AG09319 (cell line): ENCODE data around the gene PODXL2.
"Not testable (repeated sequence)": the region's sequence is repeated elsewhere in the genome, so short reads cannot be mapped to it uniquely, and the experiment has no call there.

Source experiments
- DNase-seq: peaks from one replicate; pipeline ENCODE4 v3.0.0-alpha.2; 2010; ENCODE audit warnings: low read depth; ENCODE audit errors: extremely low read depth
- CTCF ChIP-seq: IDR thresholded peaks from 2 replicates; pipeline ENCODE4 v1.5.1; 2011; ENCODE audit warnings: low read depth, mild to moderate bottlenecking, inconsistent platforms, low read length, moderate library complexity

Gene PODXL2

GRCh38 chr3:127651516-127652172 is 22.7 kb downstream of the PODXL2 start:
- no peak for TF ChIP-seq CTCF
- DNase-seq, result no peak

- TF ChIP-seq CTCF, result peak; percentile 87
- no peak for DNase-seq
These were observed 23.4 kb downstream of the PODXL2 start for GRCh38 chr3:127652246-127652995.

- no peak for DNase-seq
- no peak for TF ChIP-seq CTCF
These were observed 25.4 kb downstream of the PODXL2 start for GRCh38 chr3:127654374-127654773.

- not testable (repeated sequence) for DNase-seq
These were observed 26.0 kb downstream of the PODXL2 start for GRCh38 chr3:127654993-127655392.

GRCh38 chr3:127655641-127656040 is 26.7 kb downstream of the PODXL2 start:
- no peak for TF ChIP-seq CTCF
- no peak for DNase-seq

GRCh38 chr3:127656906-127657305 is 27.9 kb downstream of the PODXL2 start:
- DNase-seq, result no peak
- TF ChIP-seq CTCF, result no peak

- no peak for TF ChIP-seq CTCF
- no peak for DNase-seq
These were observed 29.2 kb downstream of the PODXL2 start for GRCh38 chr3:127658234-127658633.
